Gastrocnemius medialis (tissue), 4 donors: ENCODE data around the gene CHRNA3.

ENCODE experiments used
- POLR2A ChIP-seq, 2 donors: fragments of 450-650 bp; IDR thresholded peaks; one replicate each; pipeline ENCODE4 v1.6.1; 2017; ENCODE audit warnings: antibody characterized with exemption in 2 of 2, mild to moderate bottlenecking in 2 of 2, moderate library complexity in 2 of 2
- TF ChIP-seq, protein P1 (sequence below), 5 experiments: fragments of 450-650 bp in 3 of 5; fragments of 200-600 bp in 2 of 5; sonication (generic) in 2 of 5; IDR thresholded peaks in 4 of 5; conservative IDR thresholded peaks in 1 of 5; 1 replicate in 4 of 5; 2 replicates in 1 of 5; pipeline ENCODE4 v1.5.1; 2016 to 2019; ENCODE audit warnings: antibody characterized with exemption in 5 of 5, mild to moderate bottlenecking in 3 of 5, moderate library complexity in 3 of 5

DNA sequence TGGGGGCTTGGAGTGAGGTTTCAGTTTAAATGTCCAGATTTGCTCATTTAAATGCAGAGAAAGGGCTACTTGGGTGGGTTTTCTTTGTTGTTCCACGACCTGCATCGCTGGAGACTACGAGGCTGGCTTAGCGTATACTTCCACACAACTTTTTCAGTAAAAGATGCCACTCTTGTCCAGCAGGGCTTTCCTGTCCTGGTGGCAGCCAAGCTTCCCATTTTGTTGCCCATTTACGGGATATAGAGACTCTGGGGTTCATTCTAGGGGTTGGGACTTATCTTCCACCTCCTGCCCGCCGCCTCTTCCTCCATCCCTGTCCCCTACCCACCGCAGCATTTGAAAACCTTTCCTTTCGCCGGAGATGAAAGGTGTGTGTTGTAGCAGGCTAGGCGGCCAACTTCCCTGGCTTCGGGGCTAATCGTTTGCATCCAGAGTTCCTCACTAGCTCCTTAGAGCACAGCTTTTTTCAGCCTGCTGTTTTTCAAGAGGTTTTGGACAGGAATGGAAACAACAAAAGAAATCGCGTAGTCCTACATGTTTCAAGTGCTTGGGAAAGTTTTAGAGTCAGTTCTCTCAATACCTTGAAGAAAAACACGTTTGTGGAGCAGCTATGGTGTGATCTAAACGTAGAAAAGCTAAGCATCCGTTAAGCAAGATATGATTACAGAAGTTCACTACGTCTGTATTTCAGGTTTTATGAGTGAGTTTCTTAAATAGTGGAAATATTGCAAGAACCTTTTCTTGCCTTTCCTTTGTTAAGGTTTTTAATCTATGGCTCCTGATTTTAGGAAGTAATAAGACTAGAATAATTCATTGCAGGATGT lies 54.6 kb downstream of the CHRNA3 start:
- TF ChIP-seq, protein P1, sequence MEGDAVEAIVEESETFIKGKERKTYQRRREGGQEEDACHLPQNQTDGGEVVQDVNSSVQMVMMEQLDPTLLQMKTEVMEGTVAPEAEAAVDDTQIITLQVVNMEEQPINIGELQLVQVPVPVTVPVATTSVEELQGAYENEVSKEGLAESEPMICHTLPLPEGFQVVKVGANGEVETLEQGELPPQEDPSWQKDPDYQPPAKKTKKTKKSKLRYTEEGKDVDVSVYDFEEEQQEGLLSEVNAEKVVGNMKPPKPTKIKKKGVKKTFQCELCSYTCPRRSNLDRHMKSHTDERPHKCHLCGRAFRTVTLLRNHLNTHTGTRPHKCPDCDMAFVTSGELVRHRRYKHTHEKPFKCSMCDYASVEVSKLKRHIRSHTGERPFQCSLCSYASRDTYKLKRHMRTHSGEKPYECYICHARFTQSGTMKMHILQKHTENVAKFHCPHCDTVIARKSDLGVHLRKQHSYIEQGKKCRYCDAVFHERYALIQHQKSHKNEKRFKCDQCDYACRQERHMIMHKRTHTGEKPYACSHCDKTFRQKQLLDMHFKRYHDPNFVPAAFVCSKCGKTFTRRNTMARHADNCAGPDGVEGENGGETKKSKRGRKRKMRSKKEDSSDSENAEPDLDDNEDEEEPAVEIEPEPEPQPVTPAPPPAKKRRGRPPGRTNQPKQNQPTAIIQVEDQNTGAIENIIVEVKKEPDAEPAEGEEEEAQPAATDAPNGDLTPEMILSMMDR (IDR thresholded peaks at IDR 0.05 in 4 of 5, conservative IDR thresholded peaks at IDR 0.05 in 1 of 5): no peak
- TF ChIP-seq POLR2A (IDR thresholded peaks at IDR 0.05): no peak
